ENCODE data around the gene KBTBD6.
"Not testable (repeated sequence)": the region's sequence is repeated elsewhere in the genome, so short reads cannot be mapped to it uniquely, and the experiment has no call there.

GRCh38 chr13:41131189-41131588 is 1.4 kb downstream of the KBTBD6 start:
- not testable (repeated sequence) for TF ChIP-seq CTCF (IDR thresholded peaks at IDR 0.05; ENCODE audit: borderline replicate concordance, extremely low read depth, low read length, poor library complexity, severe bottlenecking); EZH2 (IDR thresholded peaks at IDR 0.05; ENCODE audit: borderline replicate concordance, low read depth, low read length, severe bottlenecking)

All from DND-41 (cell line).